ENCODE data around the gene NFASC. TPM values are rescaled to one million over a fixed set of nuclear protein-coding genes. Genes with fewer than 3 reads are reported as not detected.
A peak's percentile ranks its signal among the peaks of the same experiment; 100 is the strongest.

NFASC gene
- total and polyA plus RNA-seq, 12 donors, result 1.9 to 24.1 (median 9.2) TPM

GRCh38 chr1:204867666-204868339 is 2.9 kb upstream of the NFASC start:
- Histone ChIP-seq H3K27ac (peak overlapping the region in 7 of 10 donors; percentile 20 to 63 (median 32)), H3K4me3 (no peak overlapping the region), H3K4me1 (peaks cover 0 to 59% (median 18%) of the 10 kb centered on the region in 9 donors), H3K27me3 (peaks cover 0 to 11% (median 0%) of the 10 kb centered on the region in 7 donors), H3K36me3 (no peaks in the 10 kb centered on the region), H3K9me3 (no peaks in the 10 kb centered on the region)
- peak; percentile 7 to 56 (median 40) for ATAC-seq
- peak; percentile 22 to 30 for DNase-seq
- WGBS, 2 donors, result 65 to 69% methylated on average over 10 of the region's 10 CpGs
- no peak for TF ChIP-seq CTCF (IDR thresholded peaks at IDR 0.05)
- intact Hi-C loops (cut with DNase I), result loop anchor here in 2 of 10 donors (5.0 to 10.0 kb wide), 2 partner anchors 41 to 67 kb away; no protein-coding TSS in a partner anchor

- Histone ChIP-seq H3K4me1 (peaks cover 0 to 62% (median 17%) of the 10 kb centered on the region in 9 donors), H3K4me3 (no peak overlapping the region), H3K27ac (peak overlapping the region in 7 of 10 donors; percentile 20 to 63 (median 32)), H3K9me3 (no peaks in the 10 kb centered on the region), H3K36me3 (no peaks in the 10 kb centered on the region), H3K27me3 (peaks cover 0 to 11% (median 0%) of the 10 kb centered on the region in 7 donors)
- TF ChIP-seq CTCF (IDR thresholded peaks at IDR 0.05), result no peak
- intact Hi-C loops (cut with DNase I), result loop anchor here in 2 of 10 donors (5.0 to 10.0 kb wide), 2 partner anchors 41 to 66 kb away; no protein-coding TSS in a partner anchor
- WGBS, 2 donors, result 54 to 67% methylated on average over 7 of the region's 7 CpGs
- ATAC-seq (peak in 5 of 8 donors; percentile 25 to 80 (median 55)), DNase-seq (no peak)
Measured at GRCh38 chr1:204868340-204868700, 2.3 kb upstream of the NFASC start.

GRCh38 chr1:204869097-204869496 is 1.6 kb upstream of the NFASC start:
- 82 to 85% methylated on average over 3 of the region's 3 CpGs for WGBS, 2 donors
- TF ChIP-seq CTCF (IDR thresholded peaks at IDR 0.05), result no peak
- H3K27ac ChIP-seq, result peak overlapping the region in 3 of 10 donors; percentile 23 to 63 (median 50)
- intact Hi-C loops (cut with DNase I), result loop anchor here in 2 of 10 donors (5.0 to 10.0 kb wide), 2 partner anchors 42 to 66 kb away; no protein-coding TSS in a partner anchor
- ATAC-seq, result no peak
- DNase-seq, result no peak
- H3K4me1 ChIP-seq, result peaks cover 0 to 63% (median 20%) of the 10 kb centered on the region in 9 donors
- H3K27me3 ChIP-seq, result peaks cover 0 to 11% (median 0%) of the 10 kb centered on the region in 7 donors
- no peaks in the 10 kb centered on the region for H3K9me3 ChIP-seq
- no peaks in the 10 kb centered on the region for H3K36me3 ChIP-seq
- no peak overlapping the region for H3K4me3 ChIP-seq

GRCh38 chr1:204871405-204872037 is 859 bp downstream of the NFASC start:
- Histone ChIP-seq H3K27me3 (peaks cover 0 to 11% (median 0%) of the 10 kb centered on the region in 7 donors), H3K36me3 (no peaks in the 10 kb centered on the region), H3K4me1 (peaks cover 0 to 56% (median 20%) of the 10 kb centered on the region in 9 donors), H3K9me3 (no peaks in the 10 kb centered on the region), H3K27ac (peak overlapping the region in 7 of 10 donors; percentile 2 to 68 (median 43)), H3K4me3 (peak overlapping the region in 2 of 10 donors; percentile 3 to 5)
- ATAC-seq (no peak), DNase-seq (no peak)
- 69 to 77% methylated on average over 5 of the region's 5 CpGs for WGBS, 2 donors
- intact Hi-C loops (cut with DNase I), result loop anchor here in 2 of 10 donors (5.0 kb wide), 2 partner anchors 34 to 71 kb away; no protein-coding TSS in a partner anchor
- TF ChIP-seq CTCF (IDR thresholded peaks at IDR 0.05), result no peak
